GM18511 (cell line): ENCODE measurements around the gene TTYH1.
"Not testable (repeated sequence)": the region's sequence is repeated elsewhere in the genome, so short reads cannot be mapped to it uniquely, and the experiment has no call there.

Experiments
- ATAC-seq: cut with Tn5 transposase; IDR thresholded peaks from one replicate; pipeline ENCODE4 v1.9.1; 2021; ENCODE audit warnings: mild to moderate bottlenecking, moderate library complexity; ENCODE audit not compliant: unreplicated experiment

The TTYH1 gene

GRCh38 chr19:54458648-54459281, 43.5 kb downstream of the TTYH1 start:
- ATAC-seq = no peak

DNA sequence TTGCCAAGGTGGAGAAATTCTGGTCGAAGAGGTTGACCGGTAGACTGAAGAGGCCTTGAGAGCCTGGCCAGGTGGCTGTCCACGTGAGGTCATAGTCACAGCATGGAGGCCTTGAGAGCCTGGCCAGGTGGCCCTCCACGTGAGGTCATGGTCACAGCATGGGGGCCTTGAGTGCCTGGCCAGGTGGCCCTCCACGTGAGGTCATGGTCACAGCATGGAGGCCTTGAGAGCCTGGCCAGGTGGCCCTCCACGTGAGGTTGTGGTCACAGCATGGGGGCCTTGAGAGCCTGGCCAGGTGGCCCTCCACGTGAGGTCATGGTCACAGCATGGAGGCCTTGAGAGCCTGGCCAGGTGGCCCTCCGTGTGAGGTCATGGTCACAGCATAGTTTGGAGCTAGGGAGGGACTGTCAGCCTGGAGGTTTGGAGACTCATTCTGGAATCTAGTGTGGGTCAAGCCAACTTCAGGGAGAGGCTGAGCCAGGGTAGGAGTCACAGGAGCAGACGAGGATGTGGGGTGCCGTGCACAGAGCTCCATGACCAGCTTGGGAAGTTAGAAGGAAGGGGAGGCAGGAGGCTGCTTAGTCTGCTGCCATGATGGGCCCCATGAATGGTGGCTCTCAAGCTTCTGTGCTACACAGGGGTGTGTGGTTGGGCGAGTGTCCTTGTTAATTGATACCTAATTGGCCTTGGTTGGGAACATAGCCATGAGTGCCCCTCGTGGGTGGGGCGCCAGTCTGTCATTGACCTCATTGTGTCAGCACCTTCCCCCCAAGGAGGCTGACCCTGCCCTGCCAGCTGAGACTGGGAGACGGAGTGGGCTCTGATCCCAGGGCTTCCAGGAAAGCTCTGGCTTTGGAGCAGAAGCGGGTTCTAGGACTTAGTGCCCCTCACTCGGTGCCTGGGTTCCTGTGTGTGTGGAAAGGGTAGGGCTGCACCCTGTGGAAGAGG, 44.3 kb downstream of the TTYH1 start:
- ATAC-seq = no peak

GRCh38 chr19:54460230-54461005, 45.2 kb downstream of the TTYH1 start:
- no peak for ATAC-seq

DNA sequence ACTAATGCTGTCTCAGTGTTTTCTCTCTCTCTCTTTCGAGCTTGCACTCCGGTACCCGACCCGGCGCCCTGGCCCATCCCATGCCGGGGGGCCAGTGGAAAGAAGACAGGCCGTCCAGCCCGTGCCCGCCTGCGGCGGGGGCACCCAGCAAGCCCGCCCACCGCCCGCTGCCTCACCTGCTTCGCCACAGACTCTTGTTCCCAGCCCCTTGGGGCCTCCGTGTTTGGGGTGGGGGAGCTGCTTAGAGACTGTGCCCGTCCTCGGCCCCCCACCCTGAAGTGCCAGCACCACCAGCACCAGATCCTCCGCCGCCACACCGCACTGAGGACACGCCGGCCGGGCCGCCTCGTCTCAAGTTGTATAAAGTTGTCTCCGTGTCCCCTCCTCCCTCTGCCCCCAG, 45.9 kb downstream of the TTYH1 start:
- ATAC-seq = no peak

DNA sequence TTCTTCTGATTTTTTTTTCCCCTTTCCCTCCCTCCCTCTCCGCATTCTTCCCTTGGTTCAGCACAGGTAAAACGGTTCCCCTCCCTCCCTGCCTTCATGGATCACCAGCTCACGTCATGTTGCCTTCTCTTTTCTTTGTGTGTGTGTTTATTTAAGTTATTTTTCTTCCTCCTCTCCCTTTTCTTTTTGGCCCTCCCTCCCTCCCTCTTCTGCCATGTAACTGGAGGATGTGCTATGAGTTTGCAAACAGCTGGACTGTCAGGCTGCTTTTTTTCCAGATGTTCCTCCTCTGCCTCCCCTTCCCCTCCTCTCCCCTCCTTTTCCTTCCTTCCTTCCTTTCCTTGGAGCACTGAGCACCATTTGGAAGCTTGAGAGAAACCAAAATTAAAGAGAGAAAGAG, 46.3 kb downstream of the TTYH1 start:
- ATAC-seq = no peak

GRCh38 chr19:54462047-54462654, 46.9 kb downstream of the TTYH1 start:
- no peak for ATAC-seq

DNA sequence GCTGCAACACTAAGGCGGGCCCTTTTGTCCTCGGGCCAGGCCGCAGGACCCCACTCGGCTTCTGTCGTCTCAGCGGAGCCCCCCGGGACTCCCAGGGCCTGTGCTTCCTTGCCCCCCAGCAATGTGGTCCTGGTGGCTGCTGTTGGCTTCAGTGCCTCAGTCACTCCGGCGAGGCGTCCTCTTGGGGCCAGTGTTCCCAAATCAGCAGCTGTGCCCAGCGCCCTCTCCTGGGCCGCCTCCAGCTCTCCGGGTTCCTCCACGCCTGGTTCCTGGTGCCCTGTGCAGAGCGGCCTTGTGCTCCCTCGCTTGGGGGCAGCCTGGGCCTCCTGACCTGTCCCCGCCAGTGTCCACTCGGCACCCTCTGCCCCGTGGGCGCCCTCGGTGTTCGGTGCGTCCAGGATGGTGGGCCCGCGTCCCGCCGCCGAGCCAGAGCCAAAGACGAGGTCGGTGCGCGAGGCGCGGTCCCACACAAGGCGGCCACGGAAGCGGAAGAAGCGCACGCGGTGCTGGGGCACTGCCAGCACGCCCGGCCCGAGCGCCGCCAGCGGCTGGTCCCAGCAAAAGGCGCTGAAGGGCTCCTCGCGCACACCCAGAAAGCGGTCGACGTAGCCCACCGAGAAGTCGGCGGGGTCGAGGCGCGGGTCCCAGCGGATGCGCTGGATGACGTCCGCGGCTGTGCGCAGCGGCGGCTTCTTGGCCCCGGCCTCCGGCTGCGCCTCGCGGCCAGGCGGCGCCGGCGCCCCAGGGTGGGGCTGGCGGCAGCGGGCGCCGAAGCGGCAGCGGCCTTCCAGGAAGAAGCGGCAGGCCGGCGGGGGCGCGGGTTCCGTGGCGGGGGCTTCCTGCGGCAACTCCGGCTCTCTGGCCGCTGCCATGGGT, 47.6 kb downstream of the TTYH1 start:
- peak; percentile 19 for ATAC-seq

DNA sequence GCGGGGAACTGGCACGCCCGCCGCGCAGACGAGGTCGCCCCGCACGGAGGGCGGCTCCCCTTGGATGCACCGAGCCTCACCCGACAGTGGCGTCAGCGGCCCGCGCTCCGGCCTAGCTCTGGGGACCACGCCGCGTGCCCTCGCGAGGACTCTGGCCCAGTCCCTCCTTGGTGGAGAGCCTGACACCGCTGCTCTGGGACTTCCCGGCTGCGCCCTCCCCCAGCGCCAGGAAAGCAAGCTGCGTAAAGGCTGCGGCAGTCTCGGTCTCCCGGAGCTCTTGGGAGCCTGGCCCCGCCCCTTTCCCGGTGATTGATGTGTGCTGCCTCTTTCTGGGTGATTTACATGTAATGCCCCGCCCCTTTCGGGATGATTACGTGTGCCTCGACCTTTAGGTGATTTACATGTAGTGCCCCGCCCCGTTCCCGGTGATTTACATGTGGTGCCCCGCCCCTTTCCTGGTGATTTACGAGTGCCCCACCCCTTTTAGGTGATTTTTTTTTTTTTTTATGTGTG, 48.3 kb downstream of the TTYH1 start, which contains the start of gene LENG9:
LENG9 (minus strand) TSS at position 248 of the 513 bp plus-strand sequence. CDS start 252 bp downstream, outside the sequence.
- peak; percentile 68 for ATAC-seq

GRCh38 chr19:54464044-54464629, 48.9 kb downstream of the TTYH1 start:
- peak; percentile 51 for ATAC-seq

DNA sequence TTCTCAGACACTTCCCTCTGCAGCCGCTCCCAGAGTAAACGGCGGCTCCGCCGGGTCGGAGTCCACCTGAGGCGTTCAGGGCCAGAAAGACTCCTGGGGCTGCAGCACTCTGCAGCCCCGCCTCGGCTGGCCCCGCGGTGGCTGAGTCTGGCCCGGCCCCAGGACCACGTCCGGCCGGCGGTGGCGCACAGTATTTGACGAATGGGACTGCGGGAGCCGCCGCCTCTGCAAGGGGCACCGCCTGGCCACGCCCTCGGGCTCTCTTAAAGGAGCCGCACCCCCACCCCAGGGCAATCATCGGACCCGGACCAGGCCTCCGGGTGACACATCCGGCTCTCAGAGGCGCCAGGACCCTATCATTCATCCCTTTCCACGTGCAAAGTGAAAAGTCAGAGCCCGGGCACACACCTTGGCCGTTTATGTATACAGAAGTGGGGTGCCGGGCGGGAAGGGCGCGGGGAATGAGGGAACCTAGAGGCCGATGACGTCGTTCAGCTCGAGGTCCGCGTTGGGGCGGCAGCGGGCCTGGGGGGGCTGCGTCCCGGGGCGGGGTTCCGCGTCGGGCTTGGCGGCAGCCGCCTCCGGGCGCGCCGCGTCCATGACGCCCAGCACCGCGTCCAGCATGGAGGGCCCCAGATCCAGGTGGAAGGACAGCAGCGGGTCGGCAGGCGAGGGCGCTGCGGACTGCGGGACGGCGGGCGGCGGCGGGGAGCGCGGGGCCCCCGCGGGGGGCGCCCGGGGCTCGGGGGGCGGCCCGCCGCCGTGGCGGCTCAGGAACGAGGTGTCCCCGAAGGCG, 49.6 kb downstream of the TTYH1 start:
- peak; percentile 51 for ATAC-seq

DNA sequence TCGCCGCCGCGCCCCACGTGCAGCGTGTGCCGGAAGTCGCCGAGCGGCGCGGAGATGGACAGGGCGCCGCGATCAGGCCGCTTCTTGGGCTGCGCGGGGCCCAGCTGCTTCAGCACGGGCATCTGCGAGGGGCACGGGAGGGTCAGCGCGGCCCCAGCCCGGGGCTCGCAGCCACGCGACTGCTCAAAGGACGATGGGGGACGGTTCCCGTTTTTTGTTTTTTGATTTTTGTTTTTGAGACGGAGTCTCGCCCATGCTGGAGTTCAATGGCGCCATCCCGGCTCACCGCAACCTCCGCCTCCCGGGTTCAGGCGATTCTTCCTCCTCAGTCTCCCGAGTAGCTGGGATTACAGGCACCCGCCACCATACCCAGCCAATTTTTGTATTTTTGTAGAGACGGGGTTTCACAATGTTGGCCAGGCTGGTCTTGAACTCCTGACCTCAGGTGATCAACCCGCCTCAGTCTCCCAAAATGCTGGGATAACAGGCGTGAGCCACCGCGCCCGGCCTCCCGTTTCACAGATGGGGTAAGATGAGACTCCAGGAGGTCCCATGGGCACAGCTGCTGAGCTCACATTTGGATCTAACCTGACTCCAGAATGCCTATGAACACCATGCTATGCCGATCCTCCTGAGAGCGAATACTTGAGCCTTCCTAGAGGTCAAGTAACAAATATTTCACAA, 50.3 kb downstream of the TTYH1 start:
- ATAC-seq = no peak

- ATAC-seq = not testable (repeated sequence)
Measured at GRCh38 chr19:54466110-54466480, 50.8 kb downstream of the TTYH1 start.

DNA sequence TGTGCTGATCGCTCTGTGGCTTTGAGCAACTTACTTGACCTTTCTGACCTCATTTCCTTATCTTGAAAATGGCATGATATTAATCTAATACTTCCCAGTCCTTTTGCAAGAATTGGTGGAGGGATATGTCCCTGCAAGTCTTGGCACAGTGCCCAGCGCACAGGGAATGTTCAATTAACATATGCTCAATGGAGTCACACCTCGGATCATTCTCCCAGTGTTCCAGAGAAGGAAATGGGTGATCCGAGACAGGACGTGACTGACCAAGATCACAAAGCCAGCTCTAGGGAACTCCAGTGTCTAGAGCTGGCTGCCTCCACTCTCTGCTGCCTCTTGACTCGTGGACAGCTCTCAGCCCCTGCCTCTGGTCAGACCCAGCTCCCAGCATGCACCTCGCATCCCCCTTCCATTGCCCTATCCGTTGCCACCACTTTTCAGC, 54.3 kb downstream of the TTYH1 start:
- no peak for ATAC-seq

DNA sequence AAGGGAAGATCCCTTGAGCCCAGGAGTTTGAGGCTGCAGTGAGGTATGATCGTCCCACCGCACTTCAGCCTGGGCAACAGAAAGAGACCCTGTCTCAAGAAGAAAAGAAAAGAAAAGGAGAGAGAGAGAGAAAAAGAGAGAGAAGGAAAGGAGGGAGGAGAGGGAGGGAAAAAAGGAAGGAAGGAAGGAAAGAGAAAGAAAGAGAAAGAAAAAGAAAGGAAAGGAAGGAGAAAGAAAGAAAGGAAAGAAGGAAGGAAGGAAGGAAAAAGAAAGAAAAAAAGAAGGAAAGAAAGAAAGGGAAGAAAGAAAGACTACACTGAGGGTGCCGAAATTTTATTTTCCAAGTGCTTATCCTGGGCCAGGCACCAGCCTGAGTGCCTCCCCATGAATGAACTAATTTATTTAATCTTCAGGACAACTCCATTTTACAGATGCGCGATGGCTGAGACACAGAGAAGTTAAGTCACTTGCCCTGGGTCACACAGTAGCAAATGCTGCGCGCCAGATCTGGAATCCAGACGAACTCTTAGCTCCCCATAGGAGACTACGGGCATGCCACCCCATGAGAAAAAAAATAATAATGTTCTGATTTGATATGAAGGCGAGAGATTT, 55.1 kb downstream of the TTYH1 start:
- ATAC-seq = no peak

- ATAC-seq = no peak
Measured at GRCh38 chr19:54470991-54471782, 55.9 kb downstream of the TTYH1 start.

DNA sequence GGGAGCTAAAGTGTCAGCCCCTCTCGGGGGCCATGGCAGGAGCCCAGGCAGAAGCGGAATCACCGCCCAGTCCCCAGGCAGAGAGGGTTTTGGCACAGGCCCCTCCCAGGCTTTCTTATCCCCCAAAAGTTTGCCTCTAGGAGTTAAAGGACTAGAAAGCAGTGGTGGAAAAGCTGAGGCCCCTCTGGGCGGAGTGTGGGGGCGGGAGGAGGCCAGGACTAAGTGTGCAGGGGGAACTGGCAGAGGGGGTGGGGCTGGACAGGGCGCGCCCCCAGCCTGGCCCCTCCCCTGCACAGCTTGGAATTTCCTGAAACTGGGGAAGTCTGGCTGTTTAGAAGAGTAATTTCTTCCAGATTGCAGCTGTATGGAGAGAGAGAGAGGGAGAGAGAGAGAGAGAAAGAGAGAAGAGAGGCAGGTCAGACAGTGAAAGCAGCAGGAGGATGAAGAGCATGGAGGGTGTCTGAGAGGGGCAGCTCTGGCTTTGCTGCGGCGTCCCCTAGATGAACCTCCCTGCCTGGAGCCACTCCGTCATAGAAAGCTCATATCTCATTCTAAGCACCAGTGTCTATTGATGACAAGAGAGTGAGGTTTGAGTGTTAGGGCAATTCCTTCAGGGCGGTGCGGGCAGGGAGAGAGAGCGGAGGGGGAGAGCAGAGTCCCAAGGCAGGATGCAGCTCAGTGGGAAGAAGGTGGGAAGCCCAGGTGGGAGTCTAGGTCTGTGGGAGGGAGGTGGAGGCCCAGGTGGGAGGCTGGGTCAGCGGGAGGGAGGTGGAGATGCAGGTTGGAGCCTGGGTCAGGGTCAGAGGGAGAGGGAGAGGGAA, 58.0 kb downstream of the TTYH1 start, which contains the start of gene CDC42EP5:
CDC42EP5 (minus strand) TSS at position 226 of the 821 bp plus-strand sequence. CDS start 7,749 bp downstream, outside the sequence.
- ATAC-seq = no peak
